Measurements from ENCODE around the gene BTAF1.
A peak's percentile ranks its signal among the peaks of the same experiment; 100 is the strongest.

Gene BTAF1

GRCh38 chr10:91908337-91909116 lies 15.0 kb upstream of the BTAF1 start:
- DNase-seq: peak; percentile 85

- peak; percentile 83 for DNase-seq
These were observed 14.4 kb upstream of the BTAF1 start, which contains the start of gene FGFBP3 for GRCh38 chr10:91909117-91909677. TSS of gene FGFBP3 (minus strand) at chr10:91909486. CDS start at chr10:91908969, 517 bp downstream.

DNA sequence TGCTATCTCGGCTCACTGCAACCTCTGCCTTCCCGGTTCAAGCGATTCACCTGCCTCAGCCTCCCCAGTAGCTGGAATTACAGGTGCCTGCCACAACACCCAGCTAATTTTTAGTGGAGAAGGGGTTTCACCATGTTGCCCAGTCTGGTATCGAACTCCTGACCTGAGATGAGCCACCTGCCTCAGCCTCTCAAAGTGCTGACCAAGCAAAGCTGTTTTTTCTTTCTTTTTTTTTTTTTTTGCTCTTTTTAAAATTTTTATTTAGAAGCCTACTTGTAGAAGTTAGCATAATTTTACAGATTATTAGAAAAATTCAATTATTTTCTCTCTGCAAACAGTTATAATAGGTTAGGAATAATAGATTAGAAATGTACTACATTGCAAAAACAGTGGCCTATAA lies 13.1 kb upstream of the BTAF1 start:
- DNase-seq: no peak

DNA sequence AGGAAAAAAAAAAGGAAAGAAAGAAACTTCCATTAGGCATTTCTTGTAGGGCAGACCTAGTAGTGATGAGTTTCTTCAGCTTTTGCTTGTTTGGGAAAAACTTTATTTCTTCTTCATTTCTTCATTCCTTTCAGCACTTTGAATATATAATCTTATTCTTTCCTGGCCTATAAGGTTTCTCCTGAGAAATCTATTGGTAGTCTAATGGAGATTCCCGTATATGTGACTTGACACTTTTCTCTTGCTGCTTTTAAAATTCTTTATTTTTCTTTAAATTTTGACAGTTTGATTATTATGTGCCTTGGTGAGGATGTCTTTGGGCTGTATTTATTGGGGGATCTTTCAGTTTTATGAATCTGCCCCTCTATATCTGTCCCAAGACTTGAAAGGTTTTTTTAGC lies 3.9 kb upstream of the BTAF1 start:
- no peak for DNase-seq

- DNase-seq: peak; percentile 56
These were observed 847 bp downstream of the BTAF1 start for GRCh38 chr10:91924212-91925021.

DNA sequence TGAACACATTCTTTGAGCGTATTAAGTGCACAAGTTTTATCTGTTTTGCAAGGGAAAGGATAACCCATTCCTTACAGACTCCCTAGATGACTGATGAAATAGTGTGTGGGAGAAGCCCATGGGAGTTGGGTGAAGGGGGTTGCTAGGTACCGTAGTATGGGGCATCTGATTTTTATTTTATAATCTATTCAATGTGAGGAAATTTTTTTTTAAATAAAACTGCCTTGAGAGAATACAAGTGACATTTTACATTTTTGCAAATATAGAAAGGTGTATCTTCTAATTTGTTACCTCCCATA lies 1.4 kb downstream of the BTAF1 start:
- DNase-seq: no peak

DNA sequence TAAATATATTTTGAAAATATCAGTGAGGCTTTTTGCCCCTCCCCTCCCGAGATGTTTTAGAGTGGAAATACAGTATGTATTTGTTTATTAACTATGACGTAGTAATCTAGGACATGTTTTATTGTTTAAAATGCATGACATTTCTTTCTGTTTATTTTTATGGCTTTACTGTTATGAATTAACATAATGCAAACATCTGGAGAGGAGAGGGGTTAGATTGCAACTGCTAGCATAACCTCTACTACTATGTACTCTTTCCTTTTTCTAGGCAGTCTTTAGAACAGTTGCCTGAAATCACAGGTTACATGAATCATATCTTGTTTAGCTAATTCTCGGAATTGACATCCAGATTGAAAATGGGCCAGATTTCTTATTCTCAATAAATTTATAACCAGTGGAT lies 7.4 kb downstream of the BTAF1 start:
- DNase-seq: no peak

GRCh38 chr10:91931526-91932190 lies 8.1 kb downstream of the BTAF1 start:
- no peak for DNase-seq

DNA sequence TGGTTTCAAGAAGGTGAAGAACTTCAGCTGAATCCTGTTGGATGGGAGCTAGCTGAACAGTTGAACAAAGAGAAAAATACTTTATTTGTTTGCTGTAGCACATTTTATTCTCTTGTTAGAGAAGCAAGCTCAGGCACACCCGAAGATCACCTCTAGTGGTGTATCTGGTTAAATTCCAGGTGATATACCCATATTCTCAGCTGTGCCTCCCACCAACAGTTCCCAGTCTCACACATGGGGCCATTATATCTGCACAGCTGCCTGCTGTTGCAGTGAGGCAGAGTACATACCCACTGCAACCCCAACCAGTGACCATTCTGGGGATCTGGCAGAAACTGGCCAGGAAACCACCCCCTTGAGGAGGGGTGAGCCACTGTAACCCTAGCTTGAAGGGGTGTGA lies 9.2 kb downstream of the BTAF1 start:
- no peak for DNase-seq

DNA sequence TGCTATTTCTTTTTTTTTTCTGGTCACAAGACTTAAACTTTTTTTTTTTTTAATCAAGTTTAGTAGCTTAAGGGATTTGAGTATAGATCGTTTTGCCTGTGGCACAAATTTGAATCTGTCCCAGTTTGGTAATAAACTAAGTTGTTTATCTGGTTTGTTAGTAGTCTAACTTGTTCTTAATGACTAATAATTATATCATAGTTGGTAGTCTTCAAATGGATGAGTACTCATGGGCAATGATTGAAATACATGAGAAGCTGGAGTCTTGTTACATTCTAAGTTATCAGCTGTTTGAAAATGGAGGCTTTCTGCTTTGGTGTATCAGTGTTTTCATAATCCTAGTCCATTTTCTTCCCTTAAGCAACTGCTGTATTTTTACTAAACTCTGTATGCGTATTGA lies 12.3 kb downstream of the BTAF1 start:
- no peak for DNase-seq

- DNase-seq: no peak
These were observed 16.1 kb downstream of the BTAF1 start for GRCh38 chr10:91939653-91940052.

GRCh38 chr10:91941426-91941825 lies 17.9 kb downstream of the BTAF1 start:
- DNase-seq: no peak

- DNase-seq: no peak
These were observed 21.5 kb downstream of the BTAF1 start for GRCh38 chr10:91944880-91945630.

DNA sequence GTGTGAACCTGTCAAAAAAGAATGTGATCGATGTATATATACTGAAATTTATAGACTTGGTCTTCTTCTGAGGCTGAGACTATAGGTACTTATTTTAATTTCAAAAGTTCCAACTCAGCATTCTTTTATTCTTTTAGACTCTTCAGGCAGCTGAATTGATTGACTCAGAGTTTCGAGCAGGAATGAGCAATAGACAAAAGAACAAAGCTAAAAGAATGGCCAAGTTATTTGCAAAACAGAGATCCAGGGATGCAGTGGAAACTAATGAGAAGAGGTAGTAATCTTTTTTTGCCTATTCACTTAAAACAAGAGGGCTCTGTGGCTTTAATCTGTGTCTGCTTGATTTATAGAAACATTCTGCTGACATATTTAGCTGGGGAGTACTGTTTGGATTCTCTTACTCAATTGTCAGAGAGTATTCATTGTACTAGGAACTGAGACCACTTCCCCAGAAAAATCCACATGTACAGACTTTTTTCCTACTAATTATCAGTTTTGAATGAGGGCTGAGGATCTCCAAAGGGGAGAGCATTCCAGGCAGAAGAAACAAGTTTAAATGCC lies 30.1 kb downstream of the BTAF1 start:
- no peak for DNase-seq

DNA sequence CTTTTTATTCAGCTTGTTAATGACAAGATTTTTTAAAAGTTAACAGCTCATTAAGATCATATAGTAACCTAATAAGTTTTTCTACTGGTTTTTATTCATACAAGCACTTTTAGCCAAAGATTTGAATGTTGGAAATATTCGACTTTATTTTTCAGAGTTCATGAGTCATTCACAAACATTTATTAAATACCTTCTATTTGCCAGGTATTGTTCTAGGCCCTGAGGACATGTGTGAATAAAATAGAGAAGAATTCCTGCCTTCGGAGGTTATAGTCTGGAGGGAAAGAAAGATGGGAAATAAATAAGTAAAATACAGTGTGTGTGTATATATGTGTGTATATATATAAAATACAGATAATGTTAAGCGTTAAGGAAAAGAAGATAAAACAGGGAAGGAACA lies 31.5 kb downstream of the BTAF1 start:
- no peak for DNase-seq

- no peak for DNase-seq
These were observed 33.5 kb downstream of the BTAF1 start for GRCh38 chr10:91957091-91957490.

- DNase-seq: no peak
These were observed 45.7 kb downstream of the BTAF1 start for GRCh38 chr10:91969297-91969696.

DNA sequence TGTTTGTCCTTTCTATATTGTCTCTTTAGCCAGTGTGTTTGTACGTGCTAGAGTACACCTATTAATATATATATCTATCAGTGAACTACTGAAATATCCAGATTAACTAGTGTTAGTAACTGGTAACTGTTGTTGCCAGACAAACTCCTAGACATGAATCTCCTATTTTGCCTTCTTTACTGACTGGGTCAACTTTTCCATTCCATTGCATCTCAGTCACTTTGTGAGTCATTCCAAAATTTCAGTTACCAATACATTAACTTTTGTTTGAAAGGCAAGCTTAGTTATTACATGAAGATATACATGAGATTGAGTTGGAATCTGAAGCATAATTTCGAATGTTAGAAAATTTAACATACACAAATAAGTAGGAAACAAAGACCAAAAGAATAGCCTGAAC lies 51.4 kb downstream of the BTAF1 start:
- no peak for DNase-seq

DNA sequence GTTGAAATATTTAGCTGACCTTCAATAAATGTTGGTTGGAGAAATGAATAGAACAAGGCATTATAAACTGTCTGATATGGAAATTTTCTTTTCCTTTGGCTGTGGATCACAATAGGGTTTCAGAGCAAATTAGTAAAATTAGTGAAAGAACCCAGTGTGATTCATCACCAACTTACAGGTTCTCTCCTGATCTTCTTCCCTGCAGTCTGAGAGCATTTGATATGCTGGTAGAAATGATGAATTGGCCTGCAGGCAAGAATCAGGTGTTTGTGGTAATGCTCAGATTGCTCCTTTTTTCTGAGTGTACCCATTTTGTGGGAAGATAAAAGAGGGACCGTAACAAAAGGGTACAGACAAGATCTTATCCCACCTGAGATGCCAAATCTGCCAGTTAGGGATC lies 51.9 kb downstream of the BTAF1 start:
- DNase-seq: no peak

- DNase-seq: peak; percentile 63
These were observed 52.9 kb downstream of the BTAF1 start for GRCh38 chr10:91976317-91977051.

GRCh38 chr10:91977491-91977890 lies 53.9 kb downstream of the BTAF1 start:
- DNase-seq: no peak

- DNase-seq: no peak
These were observed 55.0 kb downstream of the BTAF1 start for GRCh38 chr10:91978585-91978984.

Measured in NCI-H82 (cell line).